Natural killer cell (primary cell): ENCODE results near the gene THRB. TPM values are rescaled to one million over a fixed set of nuclear protein-coding genes. Genes with fewer than 3 reads are reported as not detected.

ENCODE experiments used
- ATAC-seq, 3 donors: fragments of 150-1000 bp in 2 of 3; fragments of 200-7000 bp in 1 of 3; cut with Tn5 transposase; 1 replicate in 1 of 3; 2 replicates in 2 of 3; pipeline ENCODE4 v1.10.0; 2021; ENCODE audit warnings: mild to moderate bottlenecking in 2 of 3, moderate library complexity in 2 of 3
- DNase-seq, 2 donors: peaks; one replicate each; pipeline versions ENCODE4 v3.0.0 to v3.0.0-alpha.2; 2013 to 2021; ENCODE audit warnings: mixed read lengths in 1 of 2
- H3K27ac ChIP-seq: one replicate; pipeline ENCODE4 v1.5.1; 2013; ENCODE audit warnings: mild to moderate bottlenecking, low read length
- H3K27me3 ChIP-seq: one replicate; pipeline ENCODE4 v1.6.1; 2013; ENCODE audit warnings: low read length; ENCODE audit not compliant: control insufficient read depth, insufficient read depth
- H3K36me3 ChIP-seq: one replicate; pipeline ENCODE4 v1.6.1; 2013; ENCODE audit warnings: low read length; ENCODE audit not compliant: control insufficient read depth, insufficient read depth
- H3K4me1 ChIP-seq: one replicate; pipeline ENCODE4 v1.6.1; 2013; ENCODE audit warnings: low read length; ENCODE audit not compliant: control insufficient read depth, insufficient read depth
- H3K4me3 ChIP-seq: one replicate; pipeline ENCODE4 v1.5.1; 2013; ENCODE audit warnings: low read length
- H3K9me3 ChIP-seq: one replicate; pipeline ENCODE4 v1.6.1; 2013; ENCODE audit warnings: low read length; ENCODE audit not compliant: control insufficient read depth, insufficient read depth
- H3K27ac Mint-ChIP-seq, 2 donors: one replicate each; pipeline ENCODE4 v1.8.0; 2022; ENCODE audit warnings: mild to moderate bottlenecking in 2 of 2, mixed read lengths in 2 of 2, moderate library complexity in 1 of 2
- H3K27me3 Mint-ChIP-seq, 2 donors: one replicate each; pipeline ENCODE4 v1.8.0; 2022; ENCODE audit warnings: low read depth in 2 of 2, mixed read lengths in 2 of 2
- H3K36me3 Mint-ChIP-seq: one replicate; pipeline ENCODE4 v1.8.0; 2022; ENCODE audit warnings: mixed read lengths
- H3K4me1 Mint-ChIP-seq, 2 donors: one replicate each; pipeline ENCODE4 v1.8.0; 2022; ENCODE audit warnings: mixed read lengths in 2 of 2
- H3K4me3 Mint-ChIP-seq: one replicate; pipeline ENCODE4 v1.8.0; 2022; ENCODE audit warnings: mild to moderate bottlenecking, moderate library complexity, mixed read lengths
- H3K9me3 Mint-ChIP-seq, 2 donors: one replicate each; pipeline ENCODE4 v1.8.0; 2022; ENCODE audit warnings: mixed read lengths in 2 of 2
- WGBS: methylation state at CpG from one replicate; pipeline ENCODE4 v1.1.7; 2013; ENCODE audit warnings: missing lambda C conversion rate; ENCODE audit not compliant: insufficient coverage; 5-methylcytosine and 5-hydroxymethylcytosine counted together
- intact Hi-C: fragments of 100-400 bp; cut with micrococcal nuclease; formaldehyde crosslinking; loops from one replicate; pipeline ENCODE4 v1.14.2; 2022
- total RNA-seq, 4 donors: library from RNA; stranded (reverse); fragments of 120-200 nt in 1 of 4; gene quantifications; one replicate each; pipeline versions ENCODE4 v1.2.3 to v1.2.4, GENCODE V29; 2013 to 2022
- TF ChIP-seq, protein P1 (sequence below): fragments of 200-600 bp; IDR thresholded peaks from one replicate; pipeline ENCODE4 v1.8.0; 2022; ENCODE audit warnings: antibody characterized with exemption

The THRB gene
- total RNA-seq, 3 donors from 2014 or later (not counting 1 experiment from before 2014, with no cell fraction given): 0.05 TPM; not detected in 2

DNA sequence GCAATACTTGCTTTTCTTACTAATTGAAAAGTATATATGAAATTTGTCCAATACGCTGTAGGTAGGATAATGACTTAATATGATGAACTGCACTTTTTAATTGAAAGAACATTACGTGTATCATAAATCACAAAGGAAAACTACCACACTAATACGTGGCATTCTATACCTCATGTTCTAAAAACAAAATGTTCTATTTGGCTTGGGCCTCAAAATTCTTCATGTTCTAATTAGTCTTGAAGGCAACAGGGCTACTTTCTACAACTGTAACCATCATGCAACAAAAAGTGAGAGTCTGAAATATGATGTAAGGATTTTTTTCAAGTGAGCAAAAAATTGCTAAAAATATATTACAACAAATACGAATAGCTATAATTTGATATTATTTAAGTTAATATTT, 19.8 kb downstream of the THRB start:
- H3K27me3 Mint-ChIP-seq: no peaks in the 10 kb centered on the region

DNA sequence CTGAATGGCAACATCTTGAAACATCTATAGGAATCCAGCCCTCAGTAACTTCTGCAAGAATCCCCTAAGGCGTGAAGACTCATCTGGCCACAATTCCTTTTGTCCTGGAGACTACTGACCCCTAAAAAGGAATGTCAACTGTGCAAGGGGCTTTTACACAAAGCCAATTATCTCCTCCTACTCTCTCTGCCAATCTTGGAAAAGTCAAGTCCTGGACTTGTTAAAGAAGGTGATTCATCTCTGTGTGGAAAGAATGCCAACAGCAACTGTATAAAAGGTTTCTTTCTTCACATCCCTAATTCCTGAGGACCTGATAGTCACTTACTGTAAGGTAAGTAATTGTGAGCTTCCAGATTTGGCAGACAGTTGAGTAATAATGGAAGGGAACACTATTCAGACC, 22.3 kb downstream of the THRB start:
- no peaks in the 10 kb centered on the region for H3K4me1 ChIP-seq
- Mint-ChIP-seq H3K27ac (no peak overlapping the region), H3K36me3 (peaks cover 6% of the 10 kb centered on the region), H3K27me3 (no peaks in the 10 kb centered on the region), H3K4me1 (no peaks in the 10 kb centered on the region), H3K4me3 (no peak overlapping the region), H3K9me3 (peaks cover 6 to 8% of the 10 kb centered on the region in 2 donors)
- no peaks in the 10 kb centered on the region for H3K27me3 ChIP-seq
- ATAC-seq: no peak
- H3K9me3 ChIP-seq: no peaks in the 10 kb centered on the region
- 88% methylated on average over 1 of the region's 1 CpG for WGBS
- no peak overlapping the region for H3K27ac ChIP-seq
- H3K4me3 ChIP-seq: no peak overlapping the region
- intact Hi-C loops: no loop called here
- no peak for DNase-seq
- H3K36me3 ChIP-seq: no peaks in the 10 kb centered on the region
- TF ChIP-seq, protein P1, sequence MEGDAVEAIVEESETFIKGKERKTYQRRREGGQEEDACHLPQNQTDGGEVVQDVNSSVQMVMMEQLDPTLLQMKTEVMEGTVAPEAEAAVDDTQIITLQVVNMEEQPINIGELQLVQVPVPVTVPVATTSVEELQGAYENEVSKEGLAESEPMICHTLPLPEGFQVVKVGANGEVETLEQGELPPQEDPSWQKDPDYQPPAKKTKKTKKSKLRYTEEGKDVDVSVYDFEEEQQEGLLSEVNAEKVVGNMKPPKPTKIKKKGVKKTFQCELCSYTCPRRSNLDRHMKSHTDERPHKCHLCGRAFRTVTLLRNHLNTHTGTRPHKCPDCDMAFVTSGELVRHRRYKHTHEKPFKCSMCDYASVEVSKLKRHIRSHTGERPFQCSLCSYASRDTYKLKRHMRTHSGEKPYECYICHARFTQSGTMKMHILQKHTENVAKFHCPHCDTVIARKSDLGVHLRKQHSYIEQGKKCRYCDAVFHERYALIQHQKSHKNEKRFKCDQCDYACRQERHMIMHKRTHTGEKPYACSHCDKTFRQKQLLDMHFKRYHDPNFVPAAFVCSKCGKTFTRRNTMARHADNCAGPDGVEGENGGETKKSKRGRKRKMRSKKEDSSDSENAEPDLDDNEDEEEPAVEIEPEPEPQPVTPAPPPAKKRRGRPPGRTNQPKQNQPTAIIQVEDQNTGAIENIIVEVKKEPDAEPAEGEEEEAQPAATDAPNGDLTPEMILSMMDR: no peak

More for the DNA sequence above, 19.8 kb downstream of the THRB start:
- Mint-ChIP-seq H3K27ac (no peak overlapping the region), H3K36me3 (no peaks in the 10 kb centered on the region), H3K4me3 (no peak overlapping the region), H3K9me3 (peaks cover 5 to 7% of the 10 kb centered on the region in 2 donors), H3K4me1 (no peaks in the 10 kb centered on the region)
- no peak overlapping the region for H3K4me3 ChIP-seq
- TF ChIP-seq, protein P1: no peak
- no peak overlapping the region for H3K27ac ChIP-seq
- no peak for ATAC-seq
- intact Hi-C loops: no loop called here
- no peaks in the 10 kb centered on the region for H3K27me3 ChIP-seq
- H3K9me3 ChIP-seq: no peaks in the 10 kb centered on the region
- H3K36me3 ChIP-seq: no peaks in the 10 kb centered on the region
- no peak for DNase-seq
- H3K4me1 ChIP-seq: no peaks in the 10 kb centered on the region
- WGBS: 94% methylated on average over 2 of the region's 4 CpGs

DNA sequence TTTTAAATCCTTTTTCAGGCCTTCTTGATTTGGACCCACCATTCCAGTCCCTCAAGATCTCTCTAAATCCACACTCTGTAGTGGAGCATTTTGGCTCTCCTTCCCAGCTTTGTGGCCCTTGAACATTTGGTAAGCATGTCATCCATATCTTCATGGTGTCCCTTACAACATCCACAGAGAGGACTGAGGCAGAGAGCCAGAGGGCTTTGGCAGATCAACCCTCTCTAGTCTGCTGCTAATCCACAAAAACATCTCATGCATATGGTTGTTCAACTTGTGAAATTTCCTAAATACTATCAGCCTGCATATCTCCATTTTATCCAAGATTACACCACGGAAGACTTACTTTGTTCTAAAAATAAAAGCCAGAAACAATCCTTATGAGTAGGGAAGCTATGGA, 23.2 kb downstream of the THRB start:
- Histone ChIP-seq H3K36me3 (no peaks in the 10 kb centered on the region), H3K9me3 (no peaks in the 10 kb centered on the region), H3K27me3 (no peaks in the 10 kb centered on the region), H3K27ac (no peak overlapping the region), H3K4me1 (no peaks in the 10 kb centered on the region), H3K4me3 (no peak overlapping the region)
- TF ChIP-seq, protein P1: no peak
- H3K36me3 Mint-ChIP-seq: peaks cover 6% of the 10 kb centered on the region
- no peaks in the 10 kb centered on the region for H3K4me1 Mint-ChIP-seq
- WGBS: no CpG with 5 or more reads among the region's 1 CpG
- intact Hi-C loops: no loop called here
- no peak overlapping the region for H3K4me3 Mint-ChIP-seq
- H3K27ac Mint-ChIP-seq: no peak overlapping the region
- ATAC-seq (no peak), DNase-seq (no peak)
- H3K27me3 Mint-ChIP-seq: no peaks in the 10 kb centered on the region
- peaks cover 10% of the 10 kb centered on the region in 2 donors for H3K9me3 Mint-ChIP-seq

DNA sequence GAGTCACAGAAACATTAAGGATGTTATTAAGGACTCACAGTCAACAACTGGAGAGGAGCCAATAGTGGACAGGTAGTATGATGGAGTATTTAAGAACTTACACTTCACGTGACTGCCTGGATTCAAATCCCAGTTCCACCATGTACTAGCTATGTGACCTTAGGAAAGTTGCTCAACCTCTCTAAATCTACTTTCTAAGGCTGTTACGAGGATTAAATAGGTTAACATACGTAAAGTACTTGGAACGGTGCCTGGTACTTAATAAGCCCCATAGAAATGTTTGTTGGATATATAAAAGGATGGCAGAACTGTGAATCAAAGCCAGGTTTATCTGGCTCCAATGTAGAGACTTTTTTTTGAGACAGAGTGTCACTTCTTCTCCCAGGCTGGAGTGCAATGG, 24.4 kb downstream of the THRB start:
- H3K27me3 ChIP-seq: no peaks in the 10 kb centered on the region
- Mint-ChIP-seq H3K9me3 (peaks cover 10 to 15% of the 10 kb centered on the region in 2 donors), H3K4me1 (no peaks in the 10 kb centered on the region), H3K36me3 (peaks cover 6% of the 10 kb centered on the region), H3K4me3 (no peak overlapping the region), H3K27ac (no peak overlapping the region), H3K27me3 (no peaks in the 10 kb centered on the region)
- no peaks in the 10 kb centered on the region for H3K4me1 ChIP-seq
- H3K27ac ChIP-seq: no peak overlapping the region
- DNase-seq (no peak), ATAC-seq (no peak)
- H3K36me3 ChIP-seq: no peaks in the 10 kb centered on the region
- intact Hi-C loops: no loop called here
- WGBS: 80% methylated on average over 4 of the region's 4 CpGs
- no peaks in the 10 kb centered on the region for H3K9me3 ChIP-seq
- H3K4me3 ChIP-seq: no peak overlapping the region
- TF ChIP-seq, protein P1: no peak
